ENCODE data around the gene SMYD4. TPM values are rescaled to one million over a fixed set of nuclear protein-coding genes. Genes with fewer than 3 reads are reported as not detected.
A peak's percentile ranks its signal among the peaks of the same experiment; 100 is the strongest.

The SMYD4 gene
- total RNA-seq, 1 donor from 2014 or later, result 7.6 TPM

DNA sequence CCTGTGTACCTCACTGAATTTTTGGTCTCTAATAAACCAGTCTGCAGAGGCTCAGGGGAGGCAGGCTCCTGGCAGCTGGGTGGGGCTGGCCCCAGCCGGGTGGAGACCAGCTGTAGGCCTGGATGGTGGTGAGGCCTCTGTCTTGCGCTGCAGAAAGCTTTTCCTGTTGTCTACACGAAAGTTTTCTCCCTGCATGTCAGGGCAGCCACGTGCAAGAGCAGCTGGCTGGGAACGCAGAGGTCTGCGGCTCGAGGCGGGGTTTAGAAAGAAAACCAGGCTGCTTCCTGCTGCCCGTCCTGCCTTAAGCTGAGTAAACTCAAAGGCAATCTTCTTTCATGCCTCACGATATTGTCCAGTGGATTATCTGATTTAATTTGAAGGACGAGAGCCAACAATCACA, 65.4 kb downstream of the SMYD4 start:
- TF ChIP-seq, protein P1, sequence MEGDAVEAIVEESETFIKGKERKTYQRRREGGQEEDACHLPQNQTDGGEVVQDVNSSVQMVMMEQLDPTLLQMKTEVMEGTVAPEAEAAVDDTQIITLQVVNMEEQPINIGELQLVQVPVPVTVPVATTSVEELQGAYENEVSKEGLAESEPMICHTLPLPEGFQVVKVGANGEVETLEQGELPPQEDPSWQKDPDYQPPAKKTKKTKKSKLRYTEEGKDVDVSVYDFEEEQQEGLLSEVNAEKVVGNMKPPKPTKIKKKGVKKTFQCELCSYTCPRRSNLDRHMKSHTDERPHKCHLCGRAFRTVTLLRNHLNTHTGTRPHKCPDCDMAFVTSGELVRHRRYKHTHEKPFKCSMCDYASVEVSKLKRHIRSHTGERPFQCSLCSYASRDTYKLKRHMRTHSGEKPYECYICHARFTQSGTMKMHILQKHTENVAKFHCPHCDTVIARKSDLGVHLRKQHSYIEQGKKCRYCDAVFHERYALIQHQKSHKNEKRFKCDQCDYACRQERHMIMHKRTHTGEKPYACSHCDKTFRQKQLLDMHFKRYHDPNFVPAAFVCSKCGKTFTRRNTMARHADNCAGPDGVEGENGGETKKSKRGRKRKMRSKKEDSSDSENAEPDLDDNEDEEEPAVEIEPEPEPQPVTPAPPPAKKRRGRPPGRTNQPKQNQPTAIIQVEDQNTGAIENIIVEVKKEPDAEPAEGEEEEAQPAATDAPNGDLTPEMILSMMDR (IDR thresholded peaks at IDR 0.05), result no peak
- H3K9me3 ChIP-seq, result no peaks in the 10 kb centered on the region
- H3K4me1 ChIP-seq, result no peaks in the 10 kb centered on the region
- intact Hi-C loops (cut with DNase I), result no loop called here
- H3K27ac ChIP-seq, result peak overlapping the region; percentile 59 to 69
- H3K27me3 ChIP-seq, result no peaks in the 10 kb centered on the region
- peak; percentile 41 to 84 for DNase-seq (ENCODE audit: low spot score in 2 of 2)
- peak overlapping the region in 1 of 2 donors; percentile 54 for H3K4me3 ChIP-seq
- no peaks in the 10 kb centered on the region for H3K36me3 ChIP-seq

DNA sequence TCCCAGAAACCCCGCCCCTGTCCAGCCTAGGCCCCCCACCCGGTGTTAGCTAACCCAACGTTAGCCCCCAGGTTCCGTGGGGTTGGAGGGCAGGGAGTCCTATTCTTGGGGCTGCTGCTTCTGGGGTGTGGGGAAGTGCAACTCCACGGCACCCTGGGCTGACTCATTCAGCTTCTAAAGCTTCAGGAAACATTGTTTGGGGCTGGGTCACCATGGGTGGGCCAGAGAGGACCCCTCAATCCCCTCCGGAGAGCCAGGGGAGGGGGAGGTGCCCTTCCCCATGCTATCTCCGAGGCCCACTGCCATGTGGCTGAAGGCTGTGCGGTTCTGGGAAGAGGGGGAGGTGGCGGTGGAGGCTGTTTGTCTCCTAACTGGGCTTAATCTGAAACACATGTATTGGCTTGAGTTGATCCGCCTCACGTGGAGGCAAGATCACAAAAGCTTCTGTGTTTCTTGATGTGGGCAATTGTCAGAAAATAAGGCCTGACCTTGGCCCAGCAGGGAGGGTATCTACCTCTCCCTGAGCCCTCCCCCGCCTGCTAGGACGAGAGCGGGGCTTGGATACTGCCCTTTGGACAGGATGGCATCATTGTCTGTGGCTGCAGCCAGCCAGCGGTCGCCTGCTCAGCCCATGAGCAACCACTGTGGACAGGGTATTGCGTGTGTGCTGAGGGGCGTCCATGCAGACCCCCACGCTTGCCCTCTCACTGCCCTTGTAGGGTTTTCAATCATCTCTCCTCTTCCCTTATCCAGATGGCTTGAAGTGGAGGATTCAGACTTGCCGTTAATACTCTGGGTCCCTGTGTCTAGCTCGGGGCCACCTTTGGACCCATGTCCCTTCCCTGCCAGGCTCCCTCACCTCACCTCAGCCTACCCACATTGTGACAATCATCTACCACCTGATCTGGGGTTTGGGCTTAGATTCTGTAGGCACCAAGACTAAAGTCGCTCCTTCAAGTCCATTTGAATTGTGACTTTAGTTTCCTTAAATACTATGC, 66.5 kb downstream of the SMYD4 start:
- H3K27ac ChIP-seq, result peak overlapping the region; percentile 59 to 69
- peak overlapping the region; percentile 33 to 54 for H3K4me3 ChIP-seq
- H3K36me3 ChIP-seq, result no peaks in the 10 kb centered on the region
- H3K9me3 ChIP-seq, result no peaks in the 10 kb centered on the region
- intact Hi-C loops (cut with DNase I), result no loop called here
- no peak for DNase-seq (ENCODE audit: low spot score in 2 of 2)
- H3K27me3 ChIP-seq, result no peaks in the 10 kb centered on the region
- no peaks in the 10 kb centered on the region for H3K4me1 ChIP-seq
- TF ChIP-seq, protein P1 (IDR thresholded peaks at IDR 0.05), result no peak

DNA sequence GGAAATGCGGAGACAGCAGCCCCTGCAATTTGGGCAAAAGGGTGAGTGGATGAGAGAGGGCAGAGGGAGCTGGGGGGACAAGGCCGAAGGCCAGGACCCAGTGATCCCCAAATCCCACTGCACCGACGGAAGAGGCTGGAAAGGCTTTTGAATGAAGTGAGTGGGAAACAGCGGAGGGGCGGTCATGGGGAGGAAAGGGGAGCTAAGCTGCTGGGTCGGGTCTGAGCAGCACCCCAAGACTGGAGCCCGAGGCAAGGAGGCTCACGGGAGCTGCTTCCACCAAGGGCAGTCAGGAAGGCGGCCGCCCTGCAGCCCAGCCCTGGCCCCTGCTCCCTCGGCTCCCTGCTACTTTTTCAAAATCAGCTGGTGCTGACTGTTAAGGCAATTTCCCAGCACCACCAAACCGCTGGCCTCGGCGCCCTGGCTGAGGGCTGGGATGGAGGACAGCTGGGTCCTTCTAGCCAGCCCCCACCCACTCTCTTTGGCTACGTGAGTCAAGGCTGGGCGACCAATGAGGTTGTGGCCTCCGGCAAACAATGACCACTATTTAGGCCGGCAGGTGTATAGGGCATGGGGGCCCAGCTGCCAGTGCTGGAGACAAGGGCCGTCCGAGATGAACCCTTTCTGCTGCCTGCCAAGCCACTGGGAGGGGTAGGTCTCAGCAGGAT, 67.3 kb downstream of the SMYD4 start:
- Histone ChIP-seq H3K4me1 (no peaks in the 10 kb centered on the region), H3K27me3 (no peaks in the 10 kb centered on the region), H3K9me3 (no peaks in the 10 kb centered on the region), H3K36me3 (no peaks in the 10 kb centered on the region), H3K4me3 (peak overlapping the region; percentile 33 to 54), H3K27ac (peak overlapping the region; percentile 59 to 69)
- intact Hi-C loops (cut with DNase I), result no loop called here
- DNase-seq (ENCODE audit: low spot score in 2 of 2), result no peak
- TF ChIP-seq, protein P1 (IDR thresholded peaks at IDR 0.05), result no peak

DNA sequence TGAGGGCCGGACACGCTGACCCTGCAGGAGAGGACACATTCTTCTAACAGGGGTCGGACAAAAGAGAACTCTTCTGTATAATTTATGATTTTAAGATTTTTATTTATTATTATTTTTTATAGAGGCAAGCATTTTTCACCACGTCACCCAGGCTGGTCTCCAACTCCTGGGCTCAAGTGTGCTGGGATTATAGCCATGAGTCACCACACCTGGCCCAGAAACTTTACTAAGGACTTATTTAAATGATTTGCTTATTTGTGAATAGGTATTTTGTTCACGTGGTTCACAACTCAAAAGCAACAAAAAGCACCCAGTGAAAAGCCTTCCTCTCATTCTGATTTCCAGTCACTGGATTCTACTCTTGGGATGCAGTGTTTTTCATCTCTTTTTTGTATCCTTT, 70.2 kb downstream of the SMYD4 start:
- no peak for DNase-seq (ENCODE audit: low spot score in 2 of 2)
- Histone ChIP-seq H3K27me3 (no peaks in the 10 kb centered on the region), H3K36me3 (no peaks in the 10 kb centered on the region), H3K4me3 (no peak overlapping the region), H3K4me1 (no peaks in the 10 kb centered on the region), H3K27ac (no peak overlapping the region), H3K9me3 (no peaks in the 10 kb centered on the region)
- intact Hi-C loops (cut with DNase I), result no loop called here
- TF ChIP-seq, protein P1 (IDR thresholded peaks at IDR 0.05), result no peak

DNA sequence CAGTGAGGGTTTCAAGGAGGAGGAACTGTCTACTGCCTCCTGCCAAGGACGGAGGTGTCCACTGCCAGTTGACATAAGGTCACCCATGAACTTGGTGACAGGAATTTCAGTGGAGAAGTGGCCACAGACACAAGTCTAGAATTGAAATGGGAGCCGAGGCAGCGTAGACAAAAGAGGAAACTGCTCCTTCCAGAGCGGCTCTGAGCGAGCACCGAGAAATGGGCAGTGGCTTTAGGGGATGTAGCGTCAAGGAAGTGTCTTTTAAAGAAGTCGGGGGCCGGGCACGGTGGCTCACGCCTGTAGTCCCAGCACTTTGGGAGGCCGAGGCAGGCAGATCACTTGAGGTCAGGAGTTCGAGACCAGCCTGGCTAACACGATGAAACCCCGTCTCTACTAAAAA, 70.9 kb downstream of the SMYD4 start:
- no peaks in the 10 kb centered on the region for H3K27me3 ChIP-seq
- TF ChIP-seq, protein P1 (IDR thresholded peaks at IDR 0.05), result no peak
- H3K4me3 ChIP-seq, result no peak overlapping the region
- intact Hi-C loops (cut with DNase I), result no loop called here
- no peak for DNase-seq (ENCODE audit: low spot score in 2 of 2)
- no peaks in the 10 kb centered on the region for H3K36me3 ChIP-seq
- no peaks in the 10 kb centered on the region for H3K4me1 ChIP-seq
- no peak overlapping the region for H3K27ac ChIP-seq
- H3K9me3 ChIP-seq, result no peaks in the 10 kb centered on the region

Data from ascending aorta (tissue), 2 donors.